Frontal cortex (tissue), 4 donors: ENCODE results near the gene CFAP299. TPM values are rescaled to one million over a fixed set of nuclear protein-coding genes. Genes with fewer than 3 reads are reported as not detected.
A peak's percentile ranks its signal among the peaks of the same experiment; 100 is the strongest.
"Not testable (repeated sequence)": the region's sequence is repeated elsewhere in the genome, so short reads cannot be mapped to it uniquely, and the experiment has no call there.

ENCODE experiments used
- DNase-seq, 2 donors: peaks; one replicate each; pipeline ENCODE4 v3.0.0; 2012; ENCODE audit warnings: low spot score in 2 of 2
- FAIRE-seq: peaks from 2 replicates; lab custom pipeline; 2012; peaks lifted over from hg19 to GRCh38; lab: Jason Lieb, UNC
- total RNA-seq: library from RNA; depleted of rRNA; stranded (reverse); fragments of >200 nt; gene quantifications from one replicate; pipeline ENCODE4 v1.2.3, GENCODE V29; 2014
- donor health status: control.
- donor health status: control.
- donor health status: control.

The CFAP299 gene
- total RNA-seq, 1 donor from 2014 or later = 1.2 TPM

GRCh38 chr4:80322716-80323115 is 12.8 kb upstream of the CFAP299 start:
- DNase-seq (no peak), FAIRE-seq (no peak)

- FAIRE-seq = no peak
Observed at GRCh38 chr4:80324171-80324570, 11.4 kb upstream of the CFAP299 start.

GRCh38 chr4:80331693-80332092 is 3.8 kb upstream of the CFAP299 start:
- no peak for DNase-seq
- FAIRE-seq = no peak

More at GRCh38 chr4:80324171-80324570, 11.4 kb upstream of the CFAP299 start:
- DNase-seq = no peak

- no peak for FAIRE-seq
- no peak for DNase-seq
Observed at GRCh38 chr4:80333121-80333520, 2.4 kb upstream of the CFAP299 start.

- DNase-seq (no peak), FAIRE-seq (no peak)
Observed at GRCh38 chr4:80334568-80334967, 962 bp upstream of the CFAP299 start.

GRCh38 chr4:80335226-80335553 is 340 bp upstream of the CFAP299 start:
- FAIRE-seq (peak; percentile 13), DNase-seq (no peak)

GRCh38 chr4:80336582-80336981 is 1.1 kb downstream of the CFAP299 start:
- FAIRE-seq (no peak), DNase-seq (peak in 1 of 2 donors; percentile 11)

GRCh38 chr4:80340036-80340435 is 4.5 kb downstream of the CFAP299 start:
- DNase-seq (no peak), FAIRE-seq (no peak)

- not testable (repeated sequence) for FAIRE-seq, DNase-seq
Observed at GRCh38 chr4:80342684-80343083, 7.2 kb downstream of the CFAP299 start.

- FAIRE-seq = no peak
- DNase-seq = no peak
Observed at GRCh38 chr4:80343887-80344286, 8.4 kb downstream of the CFAP299 start.

- DNase-seq = no peak
- FAIRE-seq = no peak
Observed at GRCh38 chr4:80360084-80360483, 24.6 kb downstream of the CFAP299 start.

GRCh38 chr4:80360900-80361299 is 25.4 kb downstream of the CFAP299 start:
- no peak for FAIRE-seq
- no peak for DNase-seq

- no peak for DNase-seq
- FAIRE-seq = no peak
Observed at GRCh38 chr4:80361329-80361900, 25.9 kb downstream of the CFAP299 start.

GRCh38 chr4:80362578-80363181 is 27.1 kb downstream of the CFAP299 start:
- DNase-seq (no peak), FAIRE-seq (no peak)

GRCh38 chr4:80365928-80366327 is 30.4 kb downstream of the CFAP299 start:
- FAIRE-seq (no peak), DNase-seq (no peak)

- FAIRE-seq = no peak
- DNase-seq = no peak
Observed at GRCh38 chr4:80367737-80368136, 32.2 kb downstream of the CFAP299 start.

- no peak for FAIRE-seq
- DNase-seq = no peak
Observed at GRCh38 chr4:80370635-80371034, 35.1 kb downstream of the CFAP299 start.

GRCh38 chr4:80371046-80371445 is 35.5 kb downstream of the CFAP299 start:
- DNase-seq (no peak), FAIRE-seq (no peak)

GRCh38 chr4:80374180-80374579 is 38.6 kb downstream of the CFAP299 start:
- FAIRE-seq (no peak), DNase-seq (no peak)

- FAIRE-seq = no peak
- no peak for DNase-seq
Observed at GRCh38 chr4:80382090-80382832, 46.7 kb downstream of the CFAP299 start.
